Ovary (tissue), 3 donors: ENCODE results near the gene CDK4.

Experiments
- EP300 ChIP-seq: sonication (generic); formaldehyde crosslinking; IDR thresholded peaks from one replicate; pipeline ENCODE4 v1.6.1; 2017; ENCODE audit warnings: antibody characterized with exemption
- POLR2A ChIP-seq: fragments of 450-650 bp; IDR thresholded peaks from one replicate; pipeline ENCODE4 v1.6.1; 2017; ENCODE audit warnings: antibody characterized with exemption, mild to moderate bottlenecking, moderate library complexity
- TF ChIP-seq, protein P1 (sequence below), 3 donors: fragments of 450-650 bp in 2 of 3; fragments of 200-600 bp in 1 of 3; IDR thresholded peaks; one replicate each; pipeline versions ENCODE4 v1.5.1 to v1.8.0; 2016 to 2022; ENCODE audit warnings: antibody characterized with exemption in 3 of 3, mild to moderate bottlenecking in 1 of 3
- donor health status: DM: no; HTN: no; CAD: no.

DNA sequence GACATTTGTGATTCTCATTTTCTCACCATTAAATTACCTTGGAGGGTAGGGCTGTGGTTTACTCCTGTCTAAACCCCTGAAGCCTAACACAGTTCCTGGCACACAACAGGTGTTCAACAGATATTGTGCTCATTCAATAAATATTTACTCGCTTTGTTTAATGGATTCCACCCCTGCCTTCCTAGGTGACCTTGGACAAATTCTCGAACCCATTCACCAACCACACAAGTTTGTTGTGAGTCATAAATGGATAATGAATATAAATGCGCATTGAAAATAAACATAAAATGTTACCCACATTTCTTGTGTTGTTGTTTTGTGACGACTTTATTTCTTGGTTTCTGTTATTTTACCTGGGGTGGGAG is 30.1 kb upstream of the CDK4 start:
- TF ChIP-seq POLR2A: no peak
- TF ChIP-seq, protein P1, sequence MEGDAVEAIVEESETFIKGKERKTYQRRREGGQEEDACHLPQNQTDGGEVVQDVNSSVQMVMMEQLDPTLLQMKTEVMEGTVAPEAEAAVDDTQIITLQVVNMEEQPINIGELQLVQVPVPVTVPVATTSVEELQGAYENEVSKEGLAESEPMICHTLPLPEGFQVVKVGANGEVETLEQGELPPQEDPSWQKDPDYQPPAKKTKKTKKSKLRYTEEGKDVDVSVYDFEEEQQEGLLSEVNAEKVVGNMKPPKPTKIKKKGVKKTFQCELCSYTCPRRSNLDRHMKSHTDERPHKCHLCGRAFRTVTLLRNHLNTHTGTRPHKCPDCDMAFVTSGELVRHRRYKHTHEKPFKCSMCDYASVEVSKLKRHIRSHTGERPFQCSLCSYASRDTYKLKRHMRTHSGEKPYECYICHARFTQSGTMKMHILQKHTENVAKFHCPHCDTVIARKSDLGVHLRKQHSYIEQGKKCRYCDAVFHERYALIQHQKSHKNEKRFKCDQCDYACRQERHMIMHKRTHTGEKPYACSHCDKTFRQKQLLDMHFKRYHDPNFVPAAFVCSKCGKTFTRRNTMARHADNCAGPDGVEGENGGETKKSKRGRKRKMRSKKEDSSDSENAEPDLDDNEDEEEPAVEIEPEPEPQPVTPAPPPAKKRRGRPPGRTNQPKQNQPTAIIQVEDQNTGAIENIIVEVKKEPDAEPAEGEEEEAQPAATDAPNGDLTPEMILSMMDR (IDR thresholded peaks at IDR 0.05): no peak
- no peak for TF ChIP-seq EP300
